GM23248 (cell line): ENCODE measurements around the gene STRIP2.

Experiments used
- EZH2 ChIP-seq: fragments of 200-600 bp; sonication (generic); IDR thresholded peaks from 2 replicates; pipeline ENCODE4 v1.6.1; 2018; ENCODE audit warnings: antibody characterized with exemption, mild to moderate bottlenecking; ENCODE audit not compliant: insufficient read depth, poor library complexity, severe bottlenecking
- EZH2phosphoT487 ChIP-seq: fragments of 200-600 bp; sonication (generic); IDR thresholded peaks from 2 replicates; pipeline ENCODE4 v1.6.1; 2018; ENCODE audit warnings: antibody characterized with exemption, moderate library complexity, mild to moderate bottlenecking, low read depth; ENCODE audit not compliant: insufficient read depth

DNA sequence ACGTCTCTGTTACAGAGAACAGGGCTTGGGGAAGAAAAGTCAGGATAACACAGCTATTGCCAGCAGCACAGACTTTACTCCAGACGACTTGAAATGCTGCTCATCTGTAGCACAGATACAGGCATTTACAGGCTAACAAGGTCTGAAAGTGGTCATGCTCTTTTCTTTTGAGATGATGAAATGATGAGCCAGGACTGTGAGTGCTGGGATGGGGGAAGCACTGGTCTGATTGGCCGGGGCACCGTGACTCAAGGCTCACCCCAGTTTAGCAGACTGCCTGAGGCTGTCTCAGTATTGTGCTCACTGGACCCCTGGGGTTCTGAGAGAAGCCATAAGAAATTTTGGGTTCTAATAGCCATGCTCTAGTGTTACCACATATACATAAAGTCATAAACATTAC is 80.5 kb downstream of the STRIP2 start:
- TF ChIP-seq EZH2: no peak
- TF ChIP-seq EZH2phosphoT487: no peak
